ENCODE data around the gene TNS2. TPM values are rescaled to one million over a fixed set of nuclear protein-coding genes. Genes with fewer than 3 reads are reported as not detected.

The TNS2 gene
- total and polyA plus RNA-seq, 2 of the 13 experiments (the other 11 are each of a cell fraction or from before 2014, with no cell fraction given) = 8.9 to 20.4 TPM

DNA sequence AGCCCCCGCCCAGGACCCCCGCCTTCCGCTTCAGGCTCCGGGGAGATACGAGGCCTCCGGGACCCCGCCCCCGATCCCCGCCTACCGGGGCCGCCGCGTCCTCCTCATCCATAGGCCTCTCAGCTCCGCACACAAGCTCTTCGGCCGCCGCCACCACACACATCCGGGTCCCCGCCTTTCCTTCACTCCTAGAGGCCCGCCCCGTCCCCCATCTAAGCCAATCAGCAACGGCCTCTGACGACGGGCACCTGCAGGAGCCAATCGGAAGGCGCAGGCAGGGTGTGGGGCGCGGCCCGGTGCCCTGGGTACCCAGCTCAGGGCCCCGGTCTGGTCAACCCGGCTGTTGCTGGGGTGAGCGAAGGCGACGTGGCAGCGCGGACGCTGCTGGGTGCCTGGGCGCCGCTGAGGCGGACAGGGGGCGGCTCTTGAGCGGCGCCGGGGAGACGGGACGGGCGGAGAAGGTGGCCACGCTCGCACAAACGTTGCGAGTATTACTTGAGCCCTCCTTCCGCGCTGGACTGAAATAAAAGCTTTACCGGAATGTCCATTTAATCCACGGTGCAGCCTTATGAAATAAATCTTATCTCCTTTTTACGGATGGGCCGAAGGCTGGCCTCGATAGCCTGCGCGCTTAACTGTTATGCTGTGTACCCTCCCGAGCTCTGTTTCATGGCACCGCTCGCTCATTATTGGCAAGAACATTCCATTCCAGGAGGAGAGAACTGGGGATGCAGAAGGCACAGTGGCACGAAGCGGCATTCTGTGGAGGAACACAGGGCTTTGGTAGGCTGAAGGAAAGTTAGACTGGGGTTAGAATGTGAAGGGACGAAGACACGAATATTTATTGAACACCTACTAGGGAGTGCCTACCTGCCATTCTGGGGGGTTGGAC lies 29.6 kb downstream of the TNS2 start, which contains the start of gene SPRYD3 (continued):
- peak; percentile 59; the same call in 1 of the 2 replicates for TF ChIP-seq TMF1 (CRISPR knock-in tag; IDR thresholded peaks at IDR 0.05; ENCODE audit: low read depth)
- no peak for TF ChIP-seq KDM1A (CRISPR knock-in tag; IDR thresholded peaks at IDR 0.05)
- peak; percentile 8; the same call in 1 of the 2 replicates for TF ChIP-seq ZBTB43 (CRISPR knock-in tag; conservative IDR thresholded peaks at IDR 0.05)
- TF ChIP-seq KDM6A (CRISPR knock-in tag; IDR thresholded peaks at IDR 0.05; ENCODE audit: low read depth) = no peak
- TF ChIP-seq TERF1 (CRISPR knock-in tag; IDR thresholded peaks at IDR 0.05) = no peak
- TF ChIP-seq TEAD2 (CRISPR knock-in tag; IDR thresholded peaks at IDR 0.05) = no peak
- TF ChIP-seq, protein P1, sequence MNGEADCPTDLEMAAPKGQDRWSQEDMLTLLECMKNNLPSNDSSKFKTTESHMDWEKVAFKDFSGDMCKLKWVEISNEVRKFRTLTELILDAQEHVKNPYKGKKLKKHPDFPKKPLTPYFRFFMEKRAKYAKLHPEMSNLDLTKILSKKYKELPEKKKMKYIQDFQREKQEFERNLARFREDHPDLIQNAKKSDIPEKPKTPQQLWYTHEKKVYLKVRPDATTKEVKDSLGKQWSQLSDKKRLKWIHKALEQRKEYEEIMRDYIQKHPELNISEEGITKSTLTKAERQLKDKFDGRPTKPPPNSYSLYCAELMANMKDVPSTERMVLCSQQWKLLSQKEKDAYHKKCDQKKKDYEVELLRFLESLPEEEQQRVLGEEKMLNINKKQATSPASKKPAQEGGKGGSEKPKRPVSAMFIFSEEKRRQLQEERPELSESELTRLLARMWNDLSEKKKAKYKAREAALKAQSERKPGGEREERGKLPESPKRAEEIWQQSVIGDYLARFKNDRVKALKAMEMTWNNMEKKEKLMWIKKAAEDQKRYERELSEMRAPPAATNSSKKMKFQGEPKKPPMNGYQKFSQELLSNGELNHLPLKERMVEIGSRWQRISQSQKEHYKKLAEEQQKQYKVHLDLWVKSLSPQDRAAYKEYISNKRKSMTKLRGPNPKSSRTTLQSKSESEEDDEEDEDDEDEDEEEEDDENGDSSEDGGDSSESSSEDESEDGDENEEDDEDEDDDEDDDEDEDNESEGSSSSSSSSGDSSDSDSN (CRISPR knock-in tag; IDR thresholded peaks at IDR 0.05) = peak; percentile 90
- TF ChIP-seq ZNF552 (CRISPR knock-in tag; IDR thresholded peaks at IDR 0.05; ENCODE audit: borderline replicate concordance) = 0 out of 2 replicates have a peak, but pooled peaks have one; percentile 40
- peak; percentile 43; the same call in 1 of the 2 replicates for TF ChIP-seq ZNF441 (CRISPR knock-in tag; IDR thresholded peaks at IDR 0.05; ENCODE audit: borderline replicate concordance)
- 0 out of 2 replicates have a peak, but pooled peaks have one; percentile 79 for TF ChIP-seq ZSCAN31 (CRISPR knock-in tag; IDR thresholded peaks at IDR 0.05; ENCODE audit: low read depth)
- TF ChIP-seq, protein P2, sequence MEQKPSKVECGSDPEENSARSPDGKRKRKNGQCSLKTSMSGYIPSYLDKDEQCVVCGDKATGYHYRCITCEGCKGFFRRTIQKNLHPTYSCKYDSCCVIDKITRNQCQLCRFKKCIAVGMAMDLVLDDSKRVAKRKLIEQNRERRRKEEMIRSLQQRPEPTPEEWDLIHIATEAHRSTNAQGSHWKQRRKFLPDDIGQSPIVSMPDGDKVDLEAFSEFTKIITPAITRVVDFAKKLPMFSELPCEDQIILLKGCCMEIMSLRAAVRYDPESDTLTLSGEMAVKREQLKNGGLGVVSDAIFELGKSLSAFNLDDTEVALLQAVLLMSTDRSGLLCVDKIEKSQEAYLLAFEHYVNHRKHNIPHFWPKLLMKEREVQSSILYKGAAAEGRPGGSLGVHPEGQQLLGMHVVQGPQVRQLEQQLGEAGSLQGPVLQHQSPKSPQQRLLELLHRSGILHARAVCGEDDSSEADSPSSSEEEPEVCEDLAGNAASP (CRISPR knock-in tag; IDR thresholded peaks at IDR 0.05; ENCODE audit: borderline replicate concordance) = peak; percentile 46; the same call in 1 of the 2 replicates
- peak; percentile 22 for TF ChIP-seq XRCC5 (optimal IDR thresholded peaks at IDR 0.05; ENCODE audit: low read length)
- peak; percentile 65 for TF ChIP-seq ATF7-NPFF (CRISPR knock-in tag; IDR thresholded peaks at IDR 0.05; ENCODE audit: low read depth)
- no peak for TF ChIP-seq ZNF263 (CRISPR knock-in tag; IDR thresholded peaks at IDR 0.05)
- TF ChIP-seq ZBTB44 (CRISPR knock-in tag; IDR thresholded peaks at IDR 0.05) = no peak
- peak; percentile 63; the same call in 1 of the 2 replicates for TF ChIP-seq KMT2A (CRISPR knock-in tag; IDR thresholded peaks at IDR 0.05)
- peak; percentile 97 for TF ChIP-seq POLR2G (IDR thresholded peaks at IDR 0.05; ENCODE audit: low read depth, low read length)
- peak; percentile 82; the same call in 1 of the 2 replicates for TF ChIP-seq HOXA5 (CRISPR knock-in tag; IDR thresholded peaks at IDR 0.05)
- TF ChIP-seq, protein P3, sequence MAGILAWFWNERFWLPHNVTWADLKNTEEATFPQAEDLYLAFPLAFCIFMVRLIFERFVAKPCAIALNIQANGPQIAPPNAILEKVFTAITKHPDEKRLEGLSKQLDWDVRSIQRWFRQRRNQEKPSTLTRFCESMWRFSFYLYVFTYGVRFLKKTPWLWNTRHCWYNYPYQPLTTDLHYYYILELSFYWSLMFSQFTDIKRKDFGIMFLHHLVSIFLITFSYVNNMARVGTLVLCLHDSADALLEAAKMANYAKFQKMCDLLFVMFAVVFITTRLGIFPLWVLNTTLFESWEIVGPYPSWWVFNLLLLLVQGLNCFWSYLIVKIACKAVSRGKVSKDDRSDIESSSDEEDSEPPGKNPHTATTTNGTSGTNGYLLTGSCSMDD (CRISPR knock-in tag; IDR thresholded peaks at IDR 0.05) = no peak
- no peak for TF ChIP-seq KLF12 (CRISPR knock-in tag; IDR thresholded peaks at IDR 0.05; ENCODE audit: borderline replicate concordance)

Measured in HepG2 (cell line).